HepG2 (cell line): ENCODE measurements around the gene THEM5. TPM values are rescaled to one million over a fixed set of nuclear protein-coding genes. Genes with fewer than 3 reads are reported as not detected.

Source experiments
- ATAC-seq: fragments of 200-7000 bp; cut with Tn5 transposase; 3 replicates; pipeline ENCODE4 v1.9.1; 2020; ENCODE audit warnings: mild to moderate bottlenecking, moderate library complexity
- BruUV-seq: library from RNA; stranded (reverse); fragments of 400-500 nt; replicated peaks from 2 replicates; lab custom pipeline; 2021; lab: Mats Ljungman, UMichigan
- CTCF ChIA-PET: fragments of 300-600 bp; formaldehyde crosslinking; extraction: SDS; loops from one replicate; lab custom pipeline; 2021; ENCODE audit warnings: low total read pairs, inconsistent platforms, low intra/inter-chr PET ratio; lab: Yijun Ruan, JAX
- POLR2A ChIA-PET: fragments of 350-600 bp; sonication (Branson Sonifier 250); formaldehyde crosslinking; loops from one replicate; lab custom pipeline; 2020; ENCODE audit warnings: antibody characterized with exemption, inconsistent platforms; lab: Yijun Ruan, JAX
- DNase-seq: peaks from one replicate; pipeline ENCODE4 v3.0.0-alpha.2; 2015; ENCODE audit warnings: low spot score
- FAIRE-seq: peaks from 3 replicates; lab custom pipeline; 2011; peaks lifted over from hg19 to GRCh38; lab: Jason Lieb, UNC
- H2AFZ ChIP-seq: one replicate; pipeline ENCODE4 v1.6.1; 2011; ENCODE audit warnings: low read length, inconsistent platforms
- H3K27ac ChIP-seq: fragments of 300-600 bp; 3 replicates; pipeline ENCODE4 v1.8.0; 2011; ENCODE audit warnings: mixed run types, mild to moderate bottlenecking, mixed read lengths, low read length, inconsistent platforms; ENCODE audit not compliant: insufficient read depth; ENCODE audit errors: extremely low read length
- H3K27me3 ChIP-seq, 2 experiments: fragments of 200-600 bp in 1 of 2; 2 replicates in 1 of 2; 3 replicates in 1 of 2; pipeline versions ENCODE4 v1.6.0 to v1.8.0; 2011; ENCODE audit warnings: low read length in 2 of 2, mild to moderate bottlenecking in 2 of 2, moderate library complexity in 2 of 2, inconsistent platforms in 1 of 2; ENCODE audit not compliant: insufficient read depth in 2 of 2, control insufficient read depth in 1 of 2
- H3K36me3 ChIP-seq, 2 experiments: fragments of 200-600 bp in 1 of 2; replicated peaks in 1 of 2; 2 replicates in 1 of 2; 3 replicates in 1 of 2; pipeline versions ENCODE4 v1.5.1 to v1.8.0; 2011; ENCODE audit warnings: low read length in 2 of 2, inconsistent platforms in 1 of 2; ENCODE audit not compliant: insufficient read depth in 2 of 2, control insufficient read depth in 1 of 2
- H3K4me1 ChIP-seq: 2 replicates; pipeline ENCODE4 v1.5.1; 2012; ENCODE audit warnings: low read length, inconsistent platforms; ENCODE audit not compliant: insufficient read depth
- H3K4me2 ChIP-seq: 2 replicates; pipeline ENCODE4 v1.6.0; 2011; ENCODE audit warnings: low read depth, low read length, inconsistent platforms
- H3K4me3 ChIP-seq, 3 experiments: fragments of 200-600 bp in 1 of 3; sonication (generic), shearing (Covaris generic) in 1 of 3; replicated peaks in 1 of 3; 2 replicates each; pipeline ENCODE4 v1.5.1; 2011 to 2016; ENCODE audit warnings: low read length in 3 of 3, inconsistent platforms in 2 of 3, low read depth in 2 of 3, mild to moderate bottlenecking in 2 of 3, control low read depth in 1 of 3, mixed read lengths in 1 of 3; ENCODE audit not compliant: insufficient read depth in 1 of 3
- H3K79me2 ChIP-seq: one replicate; pipeline ENCODE4 v1.6.1; 2011; ENCODE audit warnings: low read length, inconsistent platforms; ENCODE audit not compliant: insufficient read depth
- H3K9ac ChIP-seq: 2 replicates; pipeline ENCODE4 v1.6.0; 2011; ENCODE audit warnings: mild to moderate bottlenecking, low read depth, low read length, inconsistent platforms; ENCODE audit not compliant: insufficient read depth
- H3K9me3 ChIP-seq: 2 replicates; pipeline ENCODE4 v1.5.1; 2012; ENCODE audit warnings: mild to moderate bottlenecking, low read length
- H4K20me1 ChIP-seq: 2 replicates; pipeline ENCODE4 v1.6.0; 2011; ENCODE audit warnings: inconsistent platforms, mild to moderate bottlenecking, low read length, moderate library complexity; ENCODE audit not compliant: insufficient read depth
- MXI1 ChIP-seq: IDR thresholded peaks from 3 replicates; pipeline ENCODE4 v1.6.1; 2012; ENCODE audit warnings: low read depth, low read length, inconsistent platforms, borderline replicate concordance
- POLR2G ChIP-seq: fragments of 200-400 bp; formaldehyde crosslinking; IDR thresholded peaks from 2 replicates; pipeline ENCODE4 v1.6.1; 2018; ENCODE audit warnings: mild to moderate bottlenecking, low read depth, low read length, moderate library complexity
- RXRB ChIP-seq: IDR thresholded peaks from 2 replicates; pipeline ENCODE4 v1.6.1; 2016; ENCODE audit warnings: borderline replicate concordance, missing genetic modification reagents, missing compliant biosample characterization
- SAFB2 ChIP-seq: sonication (generic); formaldehyde crosslinking; IDR thresholded peaks from 2 replicates; pipeline ENCODE4 v1.5.1; 2020; ENCODE audit warnings: missing genetic modification reagents, low read depth, mild to moderate bottlenecking, borderline replicate concordance
- TOE1 ChIP-seq: sonication (generic); formaldehyde crosslinking; IDR thresholded peaks from 2 replicates; pipeline ENCODE4 v1.4.0; 2020; ENCODE audit warnings: mild to moderate bottlenecking, missing genetic modification reagents
- TP53 ChIP-seq: sonication (generic); formaldehyde crosslinking; conservative IDR thresholded peaks from 2 replicates; pipeline ENCODE4 v1.4.0; 2020; ENCODE audit warnings: missing genetic modification reagents
- U2AF2 ChIP-seq: fragments of 200-400 bp; formaldehyde crosslinking; IDR thresholded peaks from 2 replicates; pipeline ENCODE4 v1.6.1; 2017; ENCODE audit warnings: low read depth, mild to moderate bottlenecking, low read length
- ZNF224 ChIP-seq: sonication (generic); formaldehyde crosslinking; IDR thresholded peaks from 2 replicates; pipeline ENCODE4 v1.5.0; 2020; ENCODE audit warnings: mild to moderate bottlenecking, missing genetic modification reagents
- ZNF225 ChIP-seq: sonication (generic); formaldehyde crosslinking; IDR thresholded peaks from 2 replicates; pipeline ENCODE4 v1.4.0; 2020; ENCODE audit warnings: mild to moderate bottlenecking, missing genetic modification reagents
- ZNF260 ChIP-seq: sonication (generic); formaldehyde crosslinking; IDR thresholded peaks from 2 replicates; pipeline ENCODE4 v1.4.0; 2020; ENCODE audit warnings: missing genetic modification reagents, low read depth, mild to moderate bottlenecking, borderline replicate concordance
- ZNF282 ChIP-seq: fragments of 450-650 bp; IDR thresholded peaks from 2 replicates; pipeline ENCODE4 v1.6.1; 2018; ENCODE audit not compliant: partially characterized antibody
- ZNF460 ChIP-seq: sonication (generic); formaldehyde crosslinking; IDR thresholded peaks from 2 replicates; pipeline ENCODE4 v1.5.1; 2020; ENCODE audit warnings: missing genetic modification reagents, mild to moderate bottlenecking, borderline replicate concordance
- ZNF839 ChIP-seq: sonication (generic); formaldehyde crosslinking; IDR thresholded peaks from 2 replicates; pipeline ENCODE4 v1.4.0; 2020; ENCODE audit warnings: missing genetic modification reagents, mild to moderate bottlenecking, borderline replicate concordance
- ZNF878 ChIP-seq: sonication (generic); formaldehyde crosslinking; IDR thresholded peaks from 2 replicates; pipeline ENCODE4 v1.8.1; 2023; ENCODE audit warnings: mild to moderate bottlenecking, missing genetic modification reagents, moderate library complexity
- WGBS: methylation state at CpG from one replicate; pipeline ENCODE4 v1.1.6; 2017; ENCODE audit warnings: low lambda C conversion rate; 5-methylcytosine and 5-hydroxymethylcytosine counted together
- in situ Hi-C: cut with HindIII; loops from 2 replicates; pipeline ENCODE4 v1.10.0; 2017; ENCODE audit warnings: low pct_unique_long_range_greater_than_20kb; ENCODE audit not compliant: extremely low pct_ligation_motif_present
- intact Hi-C: fragments of 100-400 bp; cut with micrococcal nuclease; formaldehyde crosslinking; loops from one replicate; pipeline ENCODE4 v1.10.0; 2022; ENCODE audit not compliant: unreplicated experiment
- polyA plus RNA-seq, 8 experiments: library from polyadenylated mRNA; depleted of rRNA in 3 of 8; stranded (reverse) in 7 of 8; unstranded in 1 of 8; fragments of >200 nt; fragmentation: Illumina TruSeq in 4 of 8; extraction: Trizol in 4 of 8; gene quantifications; 2 replicates each; pipeline versions ENCODE4 v1.2.1 to v1.2.3, GENCODE V29; 2011 to 2016; ENCODE audit warnings: low read depth in 4 of 8, missing spikeins in 1 of 8, mixed read lengths in 1 of 8; ENCODE audit not compliant: insufficient read depth in 1 of 8
- total RNA-seq, 5 experiments: library from RNA; depleted of rRNA; stranded (reverse); fragments of >200 nt; fragmentation: Illumina TruSeq; extraction: Trizol; gene quantifications; 2 replicates each; pipeline ENCODE4 v1.2.3, GENCODE V29; 2016; ENCODE audit warnings: low read depth in 1 of 5
- TF ChIP-seq, protein P1 (sequence below): sonication (generic); formaldehyde crosslinking; IDR thresholded peaks from 2 replicates; pipeline ENCODE4 v1.5.1; 2020; ENCODE audit warnings: missing genetic modification reagents, mild to moderate bottlenecking, borderline replicate concordance
- TF ChIP-seq, protein P2 (sequence below): sonication (generic); formaldehyde crosslinking; IDR thresholded peaks from 2 replicates; pipeline ENCODE4 v1.8.1; 2023; ENCODE audit warnings: mild to moderate bottlenecking, missing genetic modification reagents
- TF ChIP-seq, protein P3 (sequence below): IDR thresholded peaks from 2 replicates; pipeline ENCODE4 v1.6.1; 2012; ENCODE audit warnings: low read length, improper control_type of control experiment
- TF ChIP-seq, protein P4 (sequence below): sonication (generic); formaldehyde crosslinking; IDR thresholded peaks from 2 replicates; pipeline ENCODE4 v1.4.0; 2020; ENCODE audit warnings: missing genetic modification reagents, borderline replicate concordance

THEM5 gene
- total and polyA plus RNA-seq, 2 of the 13 experiments (the other 11 are each of a cell fraction or from before 2014, with no cell fraction given), result not detected

DNA sequence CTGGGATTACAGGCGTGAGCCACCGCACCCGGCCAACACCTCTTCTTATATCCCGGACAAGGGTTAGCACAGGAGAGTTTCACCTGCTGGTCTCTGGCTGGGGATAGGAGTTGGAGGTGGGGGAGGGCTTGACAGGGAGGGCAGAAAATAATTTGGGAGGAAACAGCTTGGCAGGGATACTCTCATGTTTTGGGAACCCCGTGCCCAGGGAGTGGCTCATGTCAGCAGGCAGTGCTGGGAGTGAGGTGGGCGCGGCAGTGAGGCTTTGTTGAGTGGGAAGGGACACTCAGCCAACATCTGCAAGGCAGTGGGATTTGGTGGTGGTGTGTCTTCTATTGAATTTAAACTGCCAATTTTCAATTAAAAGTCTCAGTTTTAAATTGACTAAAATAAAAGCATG, 1.1 kb upstream of the THEM5 start:
- Histone ChIP-seq H3K27me3 (peaks cover 6 to 35% of the 10 kb centered on the region in 2 experiments; a peak in 3 of 5 replicates), H3K9me3 (no peaks in the 10 kb centered on the region), H3K79me2 (no peaks in the 10 kb centered on the region), H2AFZ (no peak overlapping the region), H4K20me1 (no peaks in the 10 kb centered on the region), H3K4me3 (no peak overlapping the region), H3K4me2 (no peak overlapping the region), H3K36me3 (no peaks in the 10 kb centered on the region), H3K27ac (no peak overlapping the region), H3K4me1 (no peaks in the 10 kb centered on the region), H3K9ac (no peak overlapping the region)
- DNase-seq (no peak), ATAC-seq (no peak), FAIRE-seq (no peak)
- POLR2A ChIA-PET, result no interaction called here
- TF ChIP-seq ZNF260 (CRISPR knock-in tag) (no peak), TOE1 (CRISPR knock-in tag) (no peak), MXI1 (no peak), U2AF2 (no peak), ZNF224 (CRISPR knock-in tag) (no peak), ZNF282 (no peak), ZNF225 (CRISPR knock-in tag) (no peak), TP53 (CRISPR knock-in tag) (no peak), ZNF839 (no peak), POLR2G (no peak), RXRB (CRISPR knock-in tag) (no peak), SAFB2 (CRISPR knock-in tag) (no peak), ZNF460 (no peak), ZNF878 (CRISPR knock-in tag) (no peak)
- TF ChIP-seq, protein P1, sequence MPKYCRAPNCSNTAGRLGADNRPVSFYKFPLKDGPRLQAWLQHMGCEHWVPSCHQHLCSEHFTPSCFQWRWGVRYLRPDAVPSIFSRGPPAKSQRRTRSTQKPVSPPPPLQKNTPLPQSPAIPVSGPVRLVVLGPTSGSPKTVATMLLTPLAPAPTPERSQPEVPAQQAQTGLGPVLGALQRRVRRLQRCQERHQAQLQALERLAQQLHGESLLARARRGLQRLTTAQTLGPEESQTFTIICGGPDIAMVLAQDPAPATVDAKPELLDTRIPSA (CRISPR knock-in tag), result no peak
- TF ChIP-seq, protein P2, sequence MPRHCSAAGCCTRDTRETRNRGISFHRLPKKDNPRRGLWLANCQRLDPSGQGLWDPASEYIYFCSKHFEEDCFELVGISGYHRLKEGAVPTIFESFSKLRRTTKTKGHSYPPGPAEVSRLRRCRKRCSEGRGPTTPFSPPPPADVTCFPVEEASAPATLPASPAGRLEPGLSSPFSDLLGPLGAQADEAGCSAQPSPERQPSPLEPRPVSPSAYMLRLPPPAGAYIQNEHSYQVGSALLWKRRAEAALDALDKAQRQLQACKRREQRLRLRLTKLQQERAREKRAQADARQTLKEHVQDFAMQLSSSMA (CRISPR knock-in tag), result no peak
- TF ChIP-seq, protein P3, sequence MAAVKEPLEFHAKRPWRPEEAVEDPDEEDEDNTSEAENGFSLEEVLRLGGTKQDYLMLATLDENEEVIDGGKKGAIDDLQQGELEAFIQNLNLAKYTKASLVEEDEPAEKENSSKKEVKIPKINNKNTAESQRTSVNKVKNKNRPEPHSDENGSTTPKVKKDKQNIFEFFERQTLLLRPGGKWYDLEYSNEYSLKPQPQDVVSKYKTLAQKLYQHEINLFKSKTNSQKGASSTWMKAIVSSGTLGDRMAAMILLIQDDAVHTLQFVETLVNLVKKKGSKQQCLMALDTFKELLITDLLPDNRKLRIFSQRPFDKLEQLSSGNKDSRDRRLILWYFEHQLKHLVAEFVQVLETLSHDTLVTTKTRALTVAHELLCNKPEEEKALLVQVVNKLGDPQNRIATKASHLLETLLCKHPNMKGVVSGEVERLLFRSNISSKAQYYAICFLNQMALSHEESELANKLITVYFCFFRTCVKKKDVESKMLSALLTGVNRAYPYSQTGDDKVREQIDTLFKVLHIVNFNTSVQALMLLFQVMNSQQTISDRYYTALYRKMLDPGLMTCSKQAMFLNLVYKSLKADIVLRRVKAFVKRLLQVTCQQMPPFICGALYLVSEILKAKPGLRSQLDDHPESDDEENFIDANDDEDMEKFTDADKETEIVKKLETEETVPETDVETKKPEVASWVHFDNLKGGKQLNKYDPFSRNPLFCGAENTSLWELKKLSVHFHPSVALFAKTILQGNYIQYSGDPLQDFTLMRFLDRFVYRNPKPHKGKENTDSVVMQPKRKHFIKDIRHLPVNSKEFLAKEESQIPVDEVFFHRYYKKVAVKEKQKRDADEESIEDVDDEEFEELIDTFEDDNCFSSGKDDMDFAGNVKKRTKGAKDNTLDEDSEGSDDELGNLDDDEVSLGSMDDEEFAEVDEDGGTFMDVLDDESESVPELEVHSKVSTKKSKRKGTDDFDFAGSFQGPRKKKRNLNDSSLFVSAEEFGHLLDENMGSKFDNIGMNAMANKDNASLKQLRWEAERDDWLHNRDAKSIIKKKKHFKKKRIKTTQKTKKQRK, result no peak
- TF ChIP-seq, protein P4, sequence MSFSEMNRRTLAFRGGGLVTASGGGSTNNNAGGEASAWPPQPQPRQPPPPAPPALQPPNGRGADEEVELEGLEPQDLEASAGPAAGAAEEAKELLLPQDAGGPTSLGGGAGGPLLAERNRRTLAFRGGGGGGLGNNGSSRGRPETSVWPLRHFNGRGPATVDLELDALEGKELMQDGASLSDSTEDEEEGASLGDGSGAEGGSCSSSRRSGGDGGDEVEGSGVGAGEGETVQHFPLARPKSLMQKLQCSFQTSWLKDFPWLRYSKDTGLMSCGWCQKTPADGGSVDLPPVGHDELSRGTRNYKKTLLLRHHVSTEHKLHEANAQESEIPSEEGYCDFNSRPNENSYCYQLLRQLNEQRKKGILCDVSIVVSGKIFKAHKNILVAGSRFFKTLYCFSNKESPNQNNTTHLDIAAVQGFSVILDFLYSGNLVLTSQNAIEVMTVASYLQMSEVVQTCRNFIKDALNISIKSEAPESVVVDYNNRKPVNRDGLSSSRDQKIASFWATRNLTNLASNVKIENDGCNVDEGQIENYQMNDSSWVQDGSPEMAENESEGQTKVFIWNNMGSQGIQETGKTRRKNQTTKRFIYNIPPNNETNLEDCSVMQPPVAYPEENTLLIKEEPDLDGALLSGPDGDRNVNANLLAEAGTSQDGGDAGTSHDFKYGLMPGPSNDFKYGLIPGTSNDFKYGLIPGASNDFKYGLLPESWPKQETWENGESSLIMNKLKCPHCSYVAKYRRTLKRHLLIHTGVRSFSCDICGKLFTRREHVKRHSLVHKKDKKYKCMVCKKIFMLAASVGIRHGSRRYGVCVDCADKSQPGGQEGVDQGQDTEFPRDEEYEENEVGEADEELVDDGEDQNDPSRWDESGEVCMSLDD (CRISPR knock-in tag), result no peak
- CTCF ChIA-PET, result no interaction called here
- no TSS peak for BruUV-seq
- in situ Hi-C loops (no loop called here), intact Hi-C loops (no loop called here)
- 50% methylated on average over 7 of the region's 7 CpGs for WGBS
